Adipose tissue (tissue), 3 donors: Measurements from ENCODE around the gene ZNF80. TPM values are rescaled to one million over a fixed set of nuclear protein-coding genes. Genes with fewer than 3 reads are reported as not detected.

ENCODE experiments used
- H3K27ac ChIP-seq: one replicate; pipeline ENCODE4 v1.5.1; 2013; ENCODE audit warnings: low read depth, low read length
- WGBS, 3 donors: extraction: QIAGEN DNeasy Blood & Tissue Kit; methylation state at CpG; one replicate each; pipeline ENCODE4 v1.1.7; 2013; 5-methylcytosine and 5-hydroxymethylcytosine counted together
- polyA plus RNA-seq, 3 donors: library from polyadenylated mRNA; stranded (reverse); fragments of 200-250 nt; gene quantifications; one replicate each; pipeline ENCODE4 v1.2.3, GENCODE V29; 2013
- donor health status: healthy with polysubstance abuse.
- donor health status: Bipolar disorder and iron deficiency.
- donor health status: healthy.

The ZNF80 gene
- polyA plus RNA-seq, 3 donors, result 0.09 TPM; not detected in 2

DNA sequence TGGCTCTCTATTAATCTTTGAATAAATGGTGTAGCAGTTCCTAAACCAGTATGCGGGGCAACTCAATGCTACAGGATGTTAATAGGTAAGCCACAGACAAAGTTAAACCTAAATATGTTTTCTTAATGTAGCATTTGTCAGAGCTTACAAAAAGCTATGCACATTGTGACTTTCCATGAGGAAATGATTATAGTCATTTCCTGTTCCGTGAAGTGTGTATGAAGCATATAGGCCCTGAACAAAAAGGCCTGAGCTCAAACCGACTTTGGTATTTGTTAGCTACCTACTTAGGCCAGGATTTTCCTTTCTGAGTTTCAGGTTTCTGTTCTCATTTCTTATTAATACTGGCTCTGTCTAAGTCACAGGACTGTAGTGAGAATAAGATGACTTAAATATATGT, 14.2 kb downstream of the ZNF80 start:
- WGBS, 3 donors, result 68 to 77% (median 70%) methylated on average over 3 of the region's 3 CpGs
- no peak overlapping the region for H3K27ac ChIP-seq

DNA sequence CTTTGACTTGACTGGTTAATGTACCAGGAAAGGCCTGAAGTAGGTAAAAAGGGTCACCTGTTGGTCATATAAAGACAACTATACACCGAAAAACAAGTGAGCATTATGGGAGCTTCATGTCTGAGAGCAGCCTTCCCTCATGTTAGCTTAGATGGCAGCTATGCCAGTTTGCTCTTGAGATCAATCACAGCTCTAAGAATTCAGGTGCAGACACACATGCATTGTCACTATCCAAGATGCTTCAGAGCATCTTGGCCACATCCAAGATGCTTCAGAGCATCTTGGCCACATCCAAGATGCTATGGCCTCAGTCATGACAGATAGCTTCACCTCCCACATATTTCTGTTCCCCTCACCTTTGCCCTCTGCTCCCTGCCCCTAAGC, 15.5 kb downstream of the ZNF80 start:
- 80 to 96% (median 83%) methylated on average over 1 of the region's 1 CpG for WGBS, 3 donors

DNA sequence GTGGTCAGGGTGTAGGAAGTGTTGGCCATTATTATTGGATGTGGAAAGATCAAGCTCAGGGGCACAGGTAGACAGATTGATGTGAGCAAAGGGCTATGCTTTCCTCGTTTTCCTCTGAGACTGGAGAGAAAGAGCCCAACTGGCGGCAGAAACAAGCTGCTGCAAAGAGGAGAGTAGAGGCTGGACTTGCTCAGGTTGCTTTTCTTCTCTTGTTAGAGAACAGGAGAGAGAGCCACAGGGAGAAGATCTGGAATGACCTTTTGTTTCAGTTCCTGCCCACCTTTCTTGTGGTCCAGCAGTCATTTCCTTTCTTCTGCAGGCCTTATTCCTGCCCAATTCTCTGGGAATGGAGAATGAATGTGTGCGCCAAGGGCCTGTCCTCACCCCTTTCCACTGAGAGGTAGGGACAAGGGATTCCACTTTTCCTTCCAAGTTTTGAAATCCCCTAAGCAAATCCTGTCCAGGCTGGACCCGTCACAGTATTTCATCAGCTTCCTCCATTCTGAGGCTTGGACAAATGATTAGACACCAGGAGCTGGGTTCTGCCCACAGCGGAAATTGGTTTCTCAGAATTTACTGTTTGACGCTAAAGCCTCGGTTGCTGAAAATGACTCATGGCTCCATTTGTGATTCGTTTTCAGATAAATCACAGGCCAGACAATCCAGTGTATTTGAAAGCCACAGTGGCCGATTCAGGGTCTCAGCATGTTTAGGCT, 16.1 kb downstream of the ZNF80 start:
- WGBS, 3 donors, result 80 to 85% (median 81%) methylated on average over 9 of the region's 9 CpGs

More for the DNA sequence above, 15.5 kb downstream of the ZNF80 start:
- H3K27ac ChIP-seq, result no peak overlapping the region

DNA sequence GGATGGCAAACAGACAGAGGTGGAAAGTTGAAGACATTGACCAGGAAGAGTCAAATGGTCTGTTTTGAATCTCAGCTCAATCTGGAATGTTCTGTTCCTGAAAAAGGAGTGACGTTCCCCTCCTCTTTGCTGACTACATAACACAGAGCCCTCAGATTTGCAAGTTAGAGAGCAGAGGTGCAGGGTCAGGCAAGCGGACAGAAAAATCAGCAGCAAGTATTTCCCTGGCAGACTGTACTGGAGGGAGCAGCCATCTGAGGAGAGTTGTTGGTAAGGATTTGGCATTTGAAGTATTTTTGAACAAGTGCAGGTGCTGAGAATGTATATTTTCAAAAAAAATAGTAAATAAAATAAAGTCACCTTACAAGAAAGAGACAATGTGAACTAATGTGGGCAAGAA, 17.6 kb downstream of the ZNF80 start:
- WGBS, 3 donors, result 52 to 68% (median 63%) methylated on average over 2 of the region's 2 CpGs
- no peak overlapping the region for H3K27ac ChIP-seq

More for the DNA sequence above, 16.1 kb downstream of the ZNF80 start:
- H3K27ac ChIP-seq, result no peak overlapping the region

- H3K27ac ChIP-seq, result no peak overlapping the region
- 79 to 91% (median 89%) methylated on average over 12 of the region's 12 CpGs for WGBS, 3 donors
Observed at GRCh38 chr3:114218578-114219185, 18.7 kb downstream of the ZNF80 start.

GRCh38 chr3:114218006-114218405, 19.4 kb downstream of the ZNF80 start:
- 87 to 94% (median 88%) methylated on average over 3 of the region's 3 CpGs for WGBS, 3 donors

GRCh38 chr3:114217266-114217665, 20.1 kb downstream of the ZNF80 start:
- H3K27ac ChIP-seq, result no peak overlapping the region

More at GRCh38 chr3:114218006-114218405, 19.4 kb downstream of the ZNF80 start:
- H3K27ac ChIP-seq, result no peak overlapping the region

DNA sequence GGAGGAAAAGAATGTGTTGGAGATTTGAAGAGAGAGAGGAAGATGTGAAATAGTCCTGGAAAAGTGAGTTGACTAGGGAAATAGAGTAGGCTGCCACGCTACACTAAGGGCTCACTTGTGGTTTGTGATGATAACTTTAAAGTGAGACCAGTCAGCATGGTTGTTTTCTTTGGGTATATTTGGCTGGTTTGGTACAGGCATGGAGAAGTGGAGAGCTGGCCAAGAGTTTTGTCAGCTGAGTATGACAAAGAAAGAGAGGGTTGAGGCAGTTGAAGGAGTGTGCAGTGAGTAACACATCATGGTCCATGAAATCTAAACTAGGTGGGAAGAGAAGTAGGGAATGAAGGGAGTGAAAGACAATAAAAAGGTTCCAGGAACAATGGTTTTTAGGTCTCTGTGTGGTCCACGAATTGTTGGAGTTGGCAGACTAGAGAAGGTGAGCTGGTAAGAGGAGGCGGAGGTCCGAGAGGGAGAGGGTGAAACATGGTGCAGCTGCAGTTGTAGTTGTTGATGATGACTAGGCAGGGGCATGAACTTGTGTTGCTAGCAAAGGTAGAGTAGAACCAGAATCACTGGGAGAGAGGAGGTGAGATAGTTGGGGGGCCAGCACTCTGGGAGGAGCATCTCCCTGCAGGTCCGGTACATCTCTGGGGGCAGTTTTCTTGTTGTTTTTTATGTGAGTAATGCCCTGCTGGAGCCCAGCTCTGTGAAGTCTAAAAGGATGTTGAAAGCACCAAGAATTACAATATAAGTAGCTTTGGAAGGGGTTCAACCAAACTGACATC, 21.0 kb downstream of the ZNF80 start:
- WGBS, 3 donors, result 87 to 88% (median 88%) methylated on average over 5 of the region's 5 CpGs
- no peak overlapping the region for H3K27ac ChIP-seq

DNA sequence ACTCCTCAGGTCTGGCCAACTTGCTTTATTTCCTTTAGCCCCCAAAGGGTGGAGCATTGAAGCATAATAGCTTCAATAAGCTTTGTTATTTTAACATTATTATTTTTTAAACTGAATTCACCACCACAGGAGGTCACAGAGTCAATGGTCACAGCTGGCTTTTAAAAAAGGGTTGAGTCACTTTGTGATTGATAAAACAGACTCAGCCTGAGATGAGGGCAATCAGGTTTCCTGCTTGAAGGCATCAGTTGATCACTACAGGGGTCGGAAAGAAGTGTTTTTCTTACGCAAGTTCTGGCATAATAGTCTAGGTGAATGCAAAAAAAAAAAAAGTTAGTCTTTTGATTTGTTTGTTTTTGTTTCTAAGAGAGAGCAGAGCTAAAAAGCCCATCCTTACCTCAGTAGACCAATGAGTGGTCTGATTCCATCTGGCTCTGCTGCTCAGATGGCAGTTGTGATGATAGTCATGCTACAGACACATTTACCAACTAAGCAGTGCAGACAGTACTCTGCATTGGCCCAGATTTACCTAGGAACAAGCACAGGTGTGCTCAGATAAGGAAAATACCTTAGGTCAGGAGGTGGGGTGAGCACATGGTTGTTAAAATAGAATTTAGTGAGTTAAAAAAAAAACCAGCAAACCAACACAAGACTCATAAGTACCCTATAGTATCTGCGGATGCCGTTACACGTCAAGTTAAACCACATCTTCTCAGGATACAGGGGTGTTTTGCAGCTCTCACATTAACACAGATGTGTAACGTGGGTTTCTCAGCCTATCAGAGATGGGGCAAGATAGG, 22.6 kb downstream of the ZNF80 start:
- 62 to 67% (median 66%) methylated on average over 6 of the region's 6 CpGs for WGBS, 3 donors
- no peak overlapping the region for H3K27ac ChIP-seq

- WGBS, 3 donors, result 11 to 25% (median 24%) methylated on average over 19 of the region's 19 CpGs
- no peak overlapping the region for H3K27ac ChIP-seq
Observed at GRCh38 chr3:114213627-114214541, 23.5 kb downstream of the ZNF80 start.

DNA sequence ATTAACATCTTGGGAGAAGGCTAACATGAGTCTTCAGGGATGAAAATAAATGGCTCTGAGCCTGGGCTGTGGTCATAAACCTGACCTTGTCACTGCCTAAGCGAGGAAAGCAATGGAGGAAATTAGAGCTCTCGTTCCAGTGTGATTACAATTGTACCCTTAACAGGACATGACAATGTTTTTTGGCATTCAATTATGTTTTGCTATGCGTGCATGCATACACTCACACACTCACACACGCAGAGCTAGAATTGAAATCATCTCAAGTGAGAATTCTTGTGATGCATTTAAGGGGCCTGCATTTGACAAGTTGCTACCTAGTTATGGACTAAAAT, 24.1 kb downstream of the ZNF80 start:
- 28 to 48% (median 34%) methylated on average over 4 of the region's 4 CpGs for WGBS, 3 donors
- H3K27ac ChIP-seq, result no peak overlapping the region

GRCh38 chr3:114212646-114213045, 24.7 kb downstream of the ZNF80 start:
- H3K27ac ChIP-seq, result no peak overlapping the region
- 61 to 85% (median 84%) methylated on average over 4 of the region's 4 CpGs for WGBS, 3 donors

GRCh38 chr3:114207768-114208167, 29.6 kb downstream of the ZNF80 start:
- no peak overlapping the region for H3K27ac ChIP-seq
- 77 to 79% (median 79%) methylated on average over 4 of the region's 4 CpGs for WGBS, 3 donors

GRCh38 chr3:114206342-114206741, 31.0 kb downstream of the ZNF80 start:
- WGBS, 3 donors, result 68 to 80% (median 80%) methylated on average over 3 of the region's 3 CpGs

GRCh38 chr3:114205541-114205940, 31.8 kb downstream of the ZNF80 start:
- no peak overlapping the region for H3K27ac ChIP-seq
- 59 to 65% (median 65%) methylated on average over 2 of the region's 2 CpGs for WGBS, 3 donors

More at GRCh38 chr3:114206342-114206741, 31.0 kb downstream of the ZNF80 start:
- no peak overlapping the region for H3K27ac ChIP-seq

GRCh38 chr3:114194750-114195149, 42.6 kb downstream of the ZNF80 start:
- no peak overlapping the region for H3K27ac ChIP-seq
- 85 to 93% (median 92%) methylated on average over 1 of the region's 1 CpG for WGBS, 3 donors

DNA sequence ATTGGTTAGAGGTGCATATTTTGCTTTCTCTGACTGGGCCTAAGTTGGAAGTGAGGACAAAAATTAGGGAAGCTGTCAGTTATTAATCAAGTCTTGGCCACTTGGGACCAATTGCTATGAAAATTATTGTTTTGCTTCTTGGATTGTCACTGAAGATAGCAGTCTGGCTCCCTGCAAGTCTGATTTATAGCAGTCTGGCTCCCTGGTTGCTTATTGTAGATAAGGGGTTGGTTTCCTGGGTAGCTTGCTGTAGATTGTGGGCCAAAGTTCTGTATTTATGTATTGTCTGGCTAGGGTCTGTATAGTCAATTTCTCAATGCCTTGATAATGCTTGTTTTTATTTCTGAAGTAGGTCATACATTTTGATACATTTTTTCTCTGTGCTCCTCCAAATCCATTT, 45.2 kb downstream of the ZNF80 start:
- no peak overlapping the region for H3K27ac ChIP-seq

- no peak overlapping the region for H3K27ac ChIP-seq
Observed at GRCh38 chr3:114186501-114186900, 50.9 kb downstream of the ZNF80 start.
